COR-L47 (cell line): ENCODE measurements around the gene ZNF41.
"Not testable (repeated sequence)": the region's sequence is repeated elsewhere in the genome, so short reads cannot be mapped to it uniquely, and the experiment has no call there.

Experiments used
- DNase-seq: peaks from one replicate; lab custom pipeline; 2025; lab: John Stamatoyannopoulos, UW

ZNF41 gene

GRCh38 chrX:47482512-47483305 lies at the start of gene ZNF41:
TSS of gene ZNF41 (minus strand) at chrX:47483222. CDS start at chrX:47467481, 15,741 bp downstream.
- peak; percentile 82 for DNase-seq

DNA sequence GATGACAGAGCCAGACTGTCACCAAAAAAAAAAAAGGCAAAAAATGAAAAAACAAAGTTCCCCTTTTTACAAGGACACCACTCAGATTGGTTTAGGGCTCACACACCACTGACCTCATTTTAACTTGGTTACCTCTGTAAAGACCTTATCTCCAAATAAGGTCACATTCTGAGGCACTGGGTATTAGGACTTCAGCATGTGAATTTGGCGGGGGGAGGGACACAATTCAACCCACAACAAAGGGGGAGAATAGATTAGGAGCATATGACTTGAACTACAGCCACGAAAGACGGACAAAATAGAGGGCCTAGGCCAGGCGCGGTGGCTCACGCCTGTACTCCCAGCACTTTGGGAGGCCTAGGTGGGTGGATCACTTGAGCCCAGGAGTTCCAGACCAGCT lies 47.0 kb upstream of the ZNF41 start:
- DNase-seq = no peak

GRCh38 chrX:47529548-47529947 lies 46.5 kb upstream of the ZNF41 start:
- DNase-seq = no peak

- no peak for DNase-seq
Measured at GRCh38 chrX:47523713-47524166, 40.7 kb upstream of the ZNF41 start.

GRCh38 chrX:47523297-47523696 lies 40.3 kb upstream of the ZNF41 start:
- DNase-seq = peak; percentile 72

GRCh38 chrX:47518144-47518543 lies 35.1 kb upstream of the ZNF41 start:
- no peak for DNase-seq

DNA sequence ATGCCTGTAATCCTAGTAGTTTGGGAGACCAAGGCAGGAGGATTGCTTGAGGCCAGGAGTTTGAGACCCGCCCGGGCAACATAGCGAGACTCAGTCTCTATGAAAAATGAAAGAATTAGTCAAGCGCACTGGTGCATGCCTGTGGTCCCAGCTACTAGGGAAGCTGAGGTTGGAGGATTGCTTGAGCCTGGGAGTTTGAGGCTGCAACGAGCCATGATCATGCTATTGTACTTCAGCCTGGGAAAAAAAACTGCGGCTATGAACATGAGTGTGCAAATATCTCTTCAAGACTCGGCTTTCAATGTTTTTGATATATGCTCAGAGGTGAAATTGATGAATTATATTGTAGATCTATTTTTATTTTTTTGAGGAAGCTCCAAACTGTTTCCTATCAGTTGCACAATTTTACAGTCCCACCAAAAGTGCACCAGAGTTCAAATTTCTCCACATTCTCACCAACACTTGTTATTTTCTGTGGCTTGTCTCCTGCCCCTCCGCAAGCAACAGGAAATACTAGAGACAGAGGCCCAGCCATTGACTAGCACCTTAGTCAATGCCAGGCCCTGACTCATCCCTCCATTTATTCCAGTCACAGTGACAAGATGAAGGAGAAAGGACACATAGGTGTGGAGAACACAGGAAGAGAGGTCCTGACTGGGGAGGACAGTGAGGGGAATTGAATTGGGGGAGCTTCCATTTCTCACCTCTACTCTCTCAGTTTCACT lies 33.1 kb upstream of the ZNF41 start:
- no peak for DNase-seq

- DNase-seq = no peak
Measured at GRCh38 chrX:47514533-47515235, 31.7 kb upstream of the ZNF41 start.

DNA sequence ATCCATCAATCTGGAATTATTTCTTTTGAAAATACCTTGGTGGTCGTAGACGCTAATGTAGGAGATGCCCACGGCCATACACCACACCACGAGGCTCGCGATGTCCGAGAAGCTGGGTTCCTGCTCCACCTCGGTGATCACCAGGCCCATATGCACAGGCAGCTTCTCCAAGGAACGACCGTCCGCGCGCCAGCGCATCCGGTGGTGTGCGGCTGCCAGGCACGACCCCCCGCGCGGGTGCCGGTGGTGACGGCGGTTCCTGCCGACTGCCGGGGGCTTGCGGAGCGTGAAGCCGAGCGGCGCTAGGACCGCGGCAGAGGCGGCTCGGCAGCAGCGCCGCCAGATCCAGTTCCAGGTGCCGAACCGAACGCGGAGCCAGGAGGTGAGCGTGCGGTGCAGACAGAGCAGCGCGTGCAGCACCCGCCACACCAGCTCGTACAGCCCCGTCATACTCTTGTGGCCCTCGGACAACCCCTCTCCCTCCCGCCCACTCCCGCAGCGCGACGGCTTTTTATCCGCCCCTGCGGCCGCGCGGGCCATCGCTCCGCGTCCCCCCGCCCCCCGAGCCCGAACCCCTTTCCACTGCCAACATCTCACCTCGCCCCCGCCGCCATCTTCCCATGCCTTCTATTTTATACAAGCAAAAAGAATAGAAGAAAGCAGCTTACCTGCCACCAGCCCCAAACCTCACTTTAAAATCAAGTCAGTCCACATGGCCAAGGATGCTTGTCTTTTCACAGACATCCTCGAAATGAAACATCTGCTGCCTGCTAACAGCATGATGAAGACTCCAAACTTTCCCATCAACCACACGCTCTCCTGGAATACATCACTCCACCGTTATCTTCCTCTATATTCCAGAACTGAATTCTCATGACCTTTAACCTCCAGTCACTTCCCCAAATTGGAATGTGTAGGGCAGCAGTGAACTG lies 30.3 kb upstream of the ZNF41 start:
- DNase-seq = not testable (repeated sequence)

GRCh38 chrX:47512383-47512782 lies 29.4 kb upstream of the ZNF41 start:
- DNase-seq = not testable (repeated sequence)

- no peak for DNase-seq
Measured at GRCh38 chrX:47507153-47507867, 24.3 kb upstream of the ZNF41 start.

- DNase-seq = no peak
Measured at GRCh38 chrX:47503151-47503550, 20.1 kb upstream of the ZNF41 start.

- peak; percentile 31 for DNase-seq
Measured at GRCh38 chrX:47502316-47503125, 19.5 kb upstream of the ZNF41 start.

DNA sequence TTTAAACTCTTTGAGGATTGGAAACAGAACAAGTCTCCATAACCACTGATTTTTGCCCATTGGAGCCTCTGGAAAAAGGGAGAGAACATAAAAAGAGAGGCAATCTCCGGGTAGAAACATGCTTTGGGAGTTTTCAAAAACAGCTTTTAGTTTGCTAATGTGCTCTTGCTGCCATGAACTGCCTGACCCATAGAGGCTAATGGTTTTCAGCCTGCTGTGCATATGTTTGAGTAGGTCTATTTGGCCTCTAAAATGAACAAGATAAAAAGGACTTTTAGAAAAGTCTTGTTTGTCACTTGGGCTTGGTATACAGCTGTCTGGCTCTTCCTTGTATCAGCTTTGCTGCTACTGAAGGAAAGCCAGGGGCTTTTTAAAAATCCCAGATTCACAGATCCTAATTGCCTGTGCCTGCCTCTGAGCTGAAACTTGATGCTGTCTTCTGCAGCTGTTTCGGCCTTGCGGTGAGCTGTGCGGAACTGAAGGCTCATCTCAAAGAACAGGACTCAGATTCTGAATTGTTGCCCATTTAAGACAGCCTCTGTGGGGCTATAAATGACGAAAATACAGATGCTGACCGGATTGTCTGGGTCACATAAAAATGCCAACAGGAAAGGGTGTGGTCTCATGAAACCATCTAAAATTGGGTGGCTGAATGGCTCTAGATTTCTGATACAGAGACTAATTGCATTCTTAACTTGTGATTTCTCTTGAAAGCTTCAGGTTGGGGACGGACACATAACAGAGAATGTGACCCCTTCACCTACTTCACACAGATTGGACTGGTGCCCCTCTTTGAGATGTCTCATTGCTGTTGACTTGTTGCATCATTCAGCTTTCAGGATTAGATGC lies 18.4 kb upstream of the ZNF41 start:
- DNase-seq = no peak

DNA sequence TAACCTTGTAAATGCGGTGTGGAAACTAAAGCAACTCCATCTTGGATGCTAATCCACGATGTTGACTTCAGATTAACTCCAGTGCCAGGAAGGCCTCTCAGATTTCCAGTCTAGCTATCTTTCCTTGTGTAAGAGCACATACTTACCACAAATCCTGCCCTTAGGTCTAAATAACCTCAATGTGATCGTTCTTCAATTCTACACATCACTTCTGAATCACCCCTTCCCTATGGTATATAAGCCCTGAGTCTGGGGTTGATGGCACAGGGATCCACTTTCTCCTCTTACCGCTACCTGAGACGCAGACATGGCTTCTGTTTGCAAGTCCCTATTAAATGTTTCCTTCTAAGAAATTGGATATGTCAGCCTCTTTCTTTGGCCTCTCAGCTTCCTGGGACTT lies 17.5 kb upstream of the ZNF41 start:
- no peak for DNase-seq

DNA sequence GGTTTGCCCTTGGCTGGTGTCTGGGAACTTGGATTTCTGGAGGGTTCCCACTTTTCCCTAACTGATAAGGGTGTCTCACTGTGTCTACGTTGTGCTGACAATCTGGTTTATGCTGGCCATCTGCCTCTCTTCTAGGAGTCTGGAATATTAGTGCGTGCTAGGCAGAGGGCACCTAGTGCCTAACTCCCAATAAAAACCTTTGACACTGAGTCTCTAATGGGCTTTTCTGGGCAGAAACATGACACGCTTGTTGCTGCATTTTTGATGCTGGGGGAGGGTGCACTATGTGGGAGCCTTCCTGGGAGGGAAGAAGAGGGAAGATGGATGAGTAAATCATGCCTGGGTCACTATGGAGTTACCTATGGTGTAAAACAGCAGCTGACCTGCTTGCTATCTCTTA lies 16.3 kb upstream of the ZNF41 start:
- no peak for DNase-seq

GRCh38 chrX:47498411-47498810 lies 15.4 kb upstream of the ZNF41 start:
- no peak for DNase-seq

DNA sequence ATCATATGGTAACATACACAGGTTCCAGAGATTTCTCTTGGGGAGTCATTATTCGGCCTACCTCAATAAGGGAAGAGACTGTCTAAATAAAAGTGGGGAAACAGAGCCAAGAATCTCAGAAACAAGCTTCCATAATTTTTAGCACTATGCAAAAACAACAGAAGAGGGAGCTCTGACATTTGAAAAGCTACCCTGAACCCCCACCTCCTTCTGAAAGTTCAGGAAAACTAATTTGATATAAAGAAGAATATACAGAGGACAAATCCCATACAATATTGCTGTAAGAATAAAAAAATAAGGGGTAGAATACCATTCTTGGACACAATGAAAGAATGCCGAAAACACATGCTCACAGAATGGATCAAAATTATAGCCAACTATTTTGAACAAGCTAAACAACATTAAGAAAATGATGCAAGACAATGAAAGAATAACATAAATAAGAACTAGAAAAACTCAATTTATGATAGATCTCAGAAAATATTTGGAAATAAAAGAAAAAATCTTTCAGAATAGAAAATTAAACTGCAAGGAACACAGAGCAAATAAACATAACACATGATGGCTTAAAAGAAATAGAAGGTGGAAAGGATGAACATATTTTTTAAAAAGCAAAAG lies 14.4 kb upstream of the ZNF41 start:
- DNase-seq = no peak

DNA sequence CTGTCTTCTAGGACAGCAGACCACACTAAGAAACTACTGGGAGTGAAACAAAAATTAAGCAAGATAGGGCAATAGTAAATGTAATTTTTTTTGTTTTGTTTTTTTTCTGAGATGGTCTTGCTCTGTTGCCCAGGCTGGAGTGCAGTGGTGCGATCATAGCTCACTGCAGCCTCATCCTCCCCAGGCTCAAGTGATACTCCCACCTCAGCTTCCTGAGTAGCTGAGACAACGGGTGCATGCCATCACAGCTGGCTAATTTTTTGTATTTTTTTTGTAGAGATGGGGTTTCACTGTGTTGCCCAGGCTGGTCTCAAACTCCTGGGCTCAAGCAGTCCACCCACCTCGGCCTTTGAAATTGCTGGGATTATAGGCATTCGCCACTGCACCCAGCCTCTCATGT lies 9.1 kb upstream of the ZNF41 start:
- DNase-seq = not testable (repeated sequence)
